ENCODE results near the gene ASGR2. TPM values are rescaled to one million over a fixed set of nuclear protein-coding genes. Genes with fewer than 3 reads are reported as not detected.

The ASGR2 gene
- total RNA-seq, 4 donors from 2014 or later, result 0.32 to 1.5 (median 0.42) TPM; not detected in 1

GRCh38 chr17:7079581-7080455 lies 34.8 kb downstream of the ASGR2 start, which contains the start of gene CLEC10A:
TSS of gene CLEC10A (minus strand) at chr17:7080251. CDS start at chr17:7078812, 1,439 bp downstream.
- 55% methylated on average over 15 of the region's 15 CpGs for WGBS
- intact Hi-C loops (cut with DNase I), result no loop called here

GRCh38 chr17:7078711-7079110 lies 35.9 kb downstream of the ASGR2 start:
- no peak for DNase-seq (ENCODE audit: extremely low spot score)
- WGBS, result 88% methylated on average over 10 of the region's 10 CpGs
- Histone ChIP-seq H3K9me3 (no peaks in the 10 kb centered on the region), H3K4me1 (peaks cover 0 to 4% (median 0%) of the 10 kb centered on the region in 4 donors), H3K27ac (replicated peaks in 1 of 4) (no peak overlapping the region), H3K27me3 (peaks cover 0 to 4% (median 0%) of the 10 kb centered on the region in 4 donors), H3K36me3 (no peaks in the 10 kb centered on the region), H3K4me3 (peak overlapping the region in 2 of 4 donors; percentile 7 to 9)
- TF ChIP-seq POLR2A (IDR thresholded peaks at IDR 0.05; ENCODE audit: low read depth), result no peak
- no peak for TF ChIP-seq CTCF (IDR thresholded peaks at IDR 0.05)
- no peak for TF ChIP-seq POLR2AphosphoS5 (IDR thresholded peaks at IDR 0.05)
- TF ChIP-seq EP300 (IDR thresholded peaks at IDR 0.05), result no peak
- intact Hi-C loops (cut with DNase I), result no loop called here

More at GRCh38 chr17:7079581-7080455, 34.8 kb downstream of the ASGR2 start, which contains the start of gene CLEC10A:
- TF ChIP-seq POLR2AphosphoS5 (IDR thresholded peaks at IDR 0.05), result no peak
- TF ChIP-seq EP300 (IDR thresholded peaks at IDR 0.05), result no peak
- no peak for TF ChIP-seq CTCF (IDR thresholded peaks at IDR 0.05)
- TF ChIP-seq POLR2A (IDR thresholded peaks at IDR 0.05; ENCODE audit: low read depth), result no peak
- Histone ChIP-seq H3K4me1 (peaks cover 0 to 4% (median 0%) of the 10 kb centered on the region in 4 donors), H3K36me3 (no peaks in the 10 kb centered on the region), H3K4me3 (peak within 1 kb of the TSS in 3 of 4 donors; percentile 5 to 36 (median 16)), H3K9me3 (no peaks in the 10 kb centered on the region), H3K27ac (replicated peaks in 1 of 4) (peak within 1 kb of the TSS in 2 of 4 donors; percentile 31 to 60), H3K27me3 (peaks cover 0 to 4% (median 0%) of the 10 kb centered on the region in 4 donors)
- no peak for DNase-seq (ENCODE audit: extremely low spot score)

GRCh38 chr17:7077911-7078546 lies 36.6 kb downstream of the ASGR2 start:
- Histone ChIP-seq H3K9me3 (no peaks in the 10 kb centered on the region), H3K36me3 (no peaks in the 10 kb centered on the region), H3K4me3 (peak overlapping the region in 1 of 4 donors; percentile 7), H3K4me1 (peaks cover 0 to 4% (median 0%) of the 10 kb centered on the region in 4 donors), H3K27me3 (peaks cover 0 to 4% (median 0%) of the 10 kb centered on the region in 4 donors), H3K27ac (replicated peaks in 1 of 4) (no peak overlapping the region)
- intact Hi-C loops (cut with DNase I), result no loop called here
- TF ChIP-seq EP300 (IDR thresholded peaks at IDR 0.05), result no peak
- no peak for TF ChIP-seq POLR2A (IDR thresholded peaks at IDR 0.05; ENCODE audit: low read depth)
- no peak for TF ChIP-seq CTCF (IDR thresholded peaks at IDR 0.05)
- TF ChIP-seq POLR2AphosphoS5 (IDR thresholded peaks at IDR 0.05), result no peak
- DNase-seq (ENCODE audit: extremely low spot score), result no peak
- 79% methylated on average over 7 of the region's 7 CpGs for WGBS

- DNase-seq (ENCODE audit: extremely low spot score), result no peak
- Histone ChIP-seq H3K4me3 (no peak overlapping the region), H3K27ac (replicated peaks in 1 of 4) (no peak overlapping the region), H3K9me3 (no peaks in the 10 kb centered on the region), H3K27me3 (no peaks in the 10 kb centered on the region), H3K4me1 (no peaks in the 10 kb centered on the region), H3K36me3 (no peaks in the 10 kb centered on the region)
- TF ChIP-seq POLR2AphosphoS5 (IDR thresholded peaks at IDR 0.05), result no peak
- TF ChIP-seq CTCF (IDR thresholded peaks at IDR 0.05), result no peak
- TF ChIP-seq EP300 (IDR thresholded peaks at IDR 0.05), result no peak
- no peak for TF ChIP-seq POLR2A (IDR thresholded peaks at IDR 0.05; ENCODE audit: low read depth)
- intact Hi-C loops (cut with DNase I), result no loop called here
- 90% methylated on average over 14 of the region's 14 CpGs for WGBS
These were observed 39.7 kb downstream of the ASGR2 start for GRCh38 chr17:7074931-7075330.

Data from esophagus muscularis mucosa (tissue), 4 donors.